ENCODE measurements around the gene KLHL21. TPM values are rescaled to one million over a fixed set of nuclear protein-coding genes. Genes with fewer than 3 reads are reported as not detected.

KLHL21 gene
- total and polyA plus RNA-seq, 11 donors = 28.6 to 179 (median 65.4) TPM

DNA sequence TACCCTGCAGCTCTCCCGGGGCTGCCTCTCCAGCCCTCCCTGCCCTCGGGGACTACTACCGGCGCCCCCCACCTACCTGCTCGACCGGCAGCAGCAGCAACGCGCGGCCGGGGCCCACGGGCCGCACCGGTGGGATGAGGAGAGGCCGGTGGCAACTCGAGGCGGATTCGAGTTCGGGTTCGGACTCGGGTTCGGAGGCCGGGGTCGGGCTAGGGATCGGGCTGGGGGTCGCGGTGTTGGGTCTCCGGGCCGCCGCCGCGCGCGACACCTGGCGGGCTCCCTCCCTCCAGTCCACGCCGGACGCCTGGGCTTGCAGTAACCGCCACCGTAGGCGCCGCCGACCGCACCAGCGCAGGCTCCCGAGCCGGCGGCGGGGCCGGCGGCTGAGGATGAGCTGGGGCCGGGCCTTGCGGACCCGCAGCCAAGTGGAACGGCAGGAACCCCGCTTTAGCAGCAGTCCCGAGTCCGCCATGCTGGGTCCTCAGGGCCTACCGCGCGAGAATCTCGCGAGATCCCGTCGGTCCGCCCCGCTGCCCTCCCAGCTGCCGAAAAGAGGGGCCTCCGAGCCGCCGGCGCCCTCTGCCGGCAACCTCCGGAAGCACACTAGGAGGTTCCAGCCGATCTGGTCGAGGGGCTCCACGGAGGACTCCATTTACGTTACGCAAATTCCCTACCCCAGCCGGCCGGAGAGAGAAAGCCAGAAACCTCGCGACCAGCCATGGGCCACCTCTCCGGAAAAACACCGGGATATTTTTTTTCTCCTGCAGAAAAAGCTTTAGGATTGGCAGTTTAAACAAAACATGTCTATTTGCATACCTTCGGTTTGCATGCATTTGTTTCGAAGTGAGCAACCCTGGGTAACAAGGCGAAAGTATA is 48.4 kb downstream of the KLHL21 start, which contains the start of gene NOL9:
TSS of gene NOL9 (minus strand) at position 483 of the 876 bp plus-strand sequence. CDS start at position 472, 11 bp downstream.
- Histone ChIP-seq H3K4me1 (peaks cover 4 to 24% (median 19%) of the 10 kb centered on the region in 12 donors), H3K27me3 (no peaks in the 10 kb centered on the region), H3K9me3 (no peaks in the 10 kb centered on the region), H3K27ac (peak within 1 kb of the TSS; percentile 70 to 90 (median 82)), H3K36me3 (peaks cover 0 to 24% (median 18%) of the 10 kb centered on the region in 9 donors), H3K4me3 (peak within 1 kb of the TSS; percentile 88 to 100 (median 96))
- peak; percentile 91 to 98 (median 98) for ATAC-seq
- intact Hi-C loops (cut with DNase I) = loop anchor here in 6 of 10 donors (1.0 to 10.0 kb wide), 8 partner anchors 25 to 93 kb away; partner anchors contain the start of genes KLHL21 (in 1 of the 6) and ZBTB48 (in 1 of the 6)
- WGBS, 4 donors = 2 to 8% (median 4%) methylated on average over 20 to 87 of the region's 87 CpGs
- peak in 1 of 2 donors; percentile 60 for TF ChIP-seq POLR2A (IDR thresholded peaks at IDR 0.05)
- TF ChIP-seq, protein P1, sequence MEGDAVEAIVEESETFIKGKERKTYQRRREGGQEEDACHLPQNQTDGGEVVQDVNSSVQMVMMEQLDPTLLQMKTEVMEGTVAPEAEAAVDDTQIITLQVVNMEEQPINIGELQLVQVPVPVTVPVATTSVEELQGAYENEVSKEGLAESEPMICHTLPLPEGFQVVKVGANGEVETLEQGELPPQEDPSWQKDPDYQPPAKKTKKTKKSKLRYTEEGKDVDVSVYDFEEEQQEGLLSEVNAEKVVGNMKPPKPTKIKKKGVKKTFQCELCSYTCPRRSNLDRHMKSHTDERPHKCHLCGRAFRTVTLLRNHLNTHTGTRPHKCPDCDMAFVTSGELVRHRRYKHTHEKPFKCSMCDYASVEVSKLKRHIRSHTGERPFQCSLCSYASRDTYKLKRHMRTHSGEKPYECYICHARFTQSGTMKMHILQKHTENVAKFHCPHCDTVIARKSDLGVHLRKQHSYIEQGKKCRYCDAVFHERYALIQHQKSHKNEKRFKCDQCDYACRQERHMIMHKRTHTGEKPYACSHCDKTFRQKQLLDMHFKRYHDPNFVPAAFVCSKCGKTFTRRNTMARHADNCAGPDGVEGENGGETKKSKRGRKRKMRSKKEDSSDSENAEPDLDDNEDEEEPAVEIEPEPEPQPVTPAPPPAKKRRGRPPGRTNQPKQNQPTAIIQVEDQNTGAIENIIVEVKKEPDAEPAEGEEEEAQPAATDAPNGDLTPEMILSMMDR (IDR thresholded peaks at IDR 0.05) = peak; percentile 95 to 99 (median 98)
- DNase-seq = peak; percentile 94 to 98 (median 96)

DNA sequence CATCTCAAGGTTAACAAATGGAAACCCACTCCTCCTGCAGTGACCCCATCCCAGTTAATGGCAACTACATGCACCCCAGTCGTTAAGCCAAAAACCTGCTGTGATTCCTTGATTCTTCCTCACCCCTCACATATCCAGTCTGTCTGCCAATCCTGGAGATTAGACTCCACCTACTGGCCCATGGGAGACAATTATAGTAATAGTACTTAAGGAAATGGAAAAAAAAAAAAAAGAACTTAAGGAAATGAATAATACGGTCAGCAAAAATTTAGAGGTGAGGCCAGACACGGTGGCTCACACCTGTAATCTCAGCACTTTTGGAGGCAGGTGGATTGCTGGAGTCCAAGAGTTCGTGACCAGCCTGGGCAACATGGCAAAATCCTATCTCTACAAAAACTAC is 55.4 kb downstream of the KLHL21 start:
- Histone ChIP-seq H3K4me1 (peaks cover 0 to 24% (median 6%) of the 10 kb centered on the region in 12 donors), H3K9me3 (no peaks in the 10 kb centered on the region), H3K27me3 (no peaks in the 10 kb centered on the region), H3K36me3 (peaks cover 0 to 90% (median 76%) of the 10 kb centered on the region in 9 donors), H3K4me3 (no peak overlapping the region), H3K27ac (peak overlapping the region in 6 of 12 donors; percentile 33 to 77 (median 57))
- DNase-seq = peak in 1 of 5 donors; percentile 3
- WGBS, 4 donors = 59 to 63% (median 60%) methylated on average over 4 of the region's 4 CpGs
- intact Hi-C loops (cut with DNase I) = no loop called here
- ATAC-seq = no peak
- TF ChIP-seq, protein P1 (IDR thresholded peaks at IDR 0.05) = peak in 1 of 12 donors; percentile 6
- TF ChIP-seq POLR2A (IDR thresholded peaks at IDR 0.05) = no peak

DNA sequence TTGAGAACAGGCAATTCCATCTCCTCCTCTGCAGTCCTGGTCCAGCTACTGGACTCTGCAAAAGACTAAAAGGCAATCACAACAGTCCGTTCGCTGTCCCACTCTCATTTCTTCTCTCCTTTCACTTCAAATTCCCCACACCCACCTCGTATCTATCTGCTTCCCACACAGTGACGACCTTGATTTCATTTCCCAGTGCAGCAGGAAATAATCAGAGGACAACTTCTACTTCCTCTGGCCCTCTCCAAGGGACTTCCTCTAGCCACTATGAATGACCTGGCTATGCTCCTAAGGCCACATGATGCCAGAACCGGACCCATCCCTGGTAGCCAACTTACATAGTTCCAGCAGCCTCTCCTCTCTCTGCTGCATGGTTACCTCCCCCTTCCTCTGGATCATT is 56.3 kb downstream of the KLHL21 start:
- intact Hi-C loops (cut with DNase I) = no loop called here
- 49 to 64% (median 56%) methylated on average over 5 of the region's 5 CpGs for WGBS, 4 donors
- TF ChIP-seq POLR2A (IDR thresholded peaks at IDR 0.05) = no peak
- TF ChIP-seq, protein P1 (IDR thresholded peaks at IDR 0.05) = no peak
- no peaks in the 10 kb centered on the region for H3K9me3 ChIP-seq
- peaks cover 0 to 24% (median 6%) of the 10 kb centered on the region in 12 donors for H3K4me1 ChIP-seq
- peak overlapping the region in 9 of 12 donors; percentile 8 to 80 (median 51) for H3K27ac ChIP-seq
- no peaks in the 10 kb centered on the region for H3K27me3 ChIP-seq
- H3K4me3 ChIP-seq = peak overlapping the region in 3 of 12 donors; percentile 3 to 14 (median 4)
- peaks cover 0 to 97% (median 84%) of the 10 kb centered on the region in 9 donors for H3K36me3 ChIP-seq
- DNase-seq (peak in 1 of 5 donors; percentile 22), ATAC-seq (peak; percentile 35 to 86 (median 38))

All from heart left ventricle (tissue), 16 donors.